NCI-H2029 (cell line): ENCODE measurements around the gene EQTN.

ENCODE experiments used
- DNase-seq: peaks from one replicate; lab custom pipeline; 2025; lab: John Stamatoyannopoulos, UW

EQTN gene

GRCh38 chr9:27292659-27293405 lies 4.1 kb downstream of the EQTN start:
- DNase-seq = no peak

GRCh38 chr9:27291292-27291691 lies 5.7 kb downstream of the EQTN start:
- DNase-seq = no peak

GRCh38 chr9:27282269-27282668 lies 14.7 kb downstream of the EQTN start:
- DNase-seq = no peak

- no peak for DNase-seq
These were observed 16.1 kb downstream of the EQTN start for GRCh38 chr9:27280860-27281259.

- DNase-seq = no peak
These were observed 16.7 kb downstream of the EQTN start for GRCh38 chr9:27280249-27280648.

- DNase-seq = no peak
These were observed 17.3 kb downstream of the EQTN start for GRCh38 chr9:27279611-27280010.

GRCh38 chr9:27278374-27278773 lies 18.6 kb downstream of the EQTN start:
- no peak for DNase-seq

GRCh38 chr9:27276193-27277030 lies 20.5 kb downstream of the EQTN start:
- DNase-seq = peak; percentile 21

GRCh38 chr9:27273186-27273585 lies 23.8 kb downstream of the EQTN start:
- no peak for DNase-seq

- no peak for DNase-seq
These were observed 24.8 kb downstream of the EQTN start for GRCh38 chr9:27272103-27272502.

GRCh38 chr9:27261517-27262211 lies 35.3 kb downstream of the EQTN start:
- DNase-seq = no peak

- no peak for DNase-seq
These were observed 36.0 kb downstream of the EQTN start for GRCh38 chr9:27260789-27261516.

- DNase-seq = no peak
These were observed 38.3 kb downstream of the EQTN start for GRCh38 chr9:27258662-27259061.

GRCh38 chr9:27248702-27249101 lies 48.2 kb downstream of the EQTN start:
- DNase-seq = no peak

GRCh38 chr9:27247756-27248155 lies 49.2 kb downstream of the EQTN start:
- DNase-seq = no peak

GRCh38 chr9:27239648-27240047 lies 57.3 kb downstream of the EQTN start:
- DNase-seq = peak; percentile 56
